ENCODE data around the gene DAG1.

- TF ChIP-seq CTCF (IDR thresholded peaks at IDR 0.05) (no peak), POLR2A (IDR thresholded peaks at IDR 0.05) (no peak), POLR2AphosphoS5 (IDR thresholded peaks at IDR 0.05) (no peak)
These were observed 14.4 kb downstream of the DAG1 start for GRCh38 chr3:49484471-49484870.
